Brain microvascular endothelial cell (primary cell): ENCODE results near the gene TMEM132E.

ENCODE experiments used
- DNase-seq: peaks from one replicate; pipeline ENCODE4 v3.0.0-alpha.2; 2020
- H3K27ac ChIP-seq: fragments of 250-450 bp; sonication (Bioruptor Pico); 2 replicates; pipeline ENCODE4 v1.5.1; 2020; ENCODE audit warnings: mild to moderate bottlenecking, moderate library complexity
- H3K27me3 ChIP-seq: fragments of 250-450 bp; sonication (Bioruptor Pico); replicated peaks from 2 replicates; pipeline ENCODE4 v1.5.1; 2020; ENCODE audit warnings: mild to moderate bottlenecking
- H3K36me3 ChIP-seq: fragments of 250-450 bp; sonication (Bioruptor Pico); replicated peaks from 2 replicates; pipeline ENCODE4 v1.5.1; 2020; ENCODE audit warnings: mild to moderate bottlenecking
- H3K4me3 ChIP-seq: 2 replicates; pipeline ENCODE4 v1.5.1; 2011; ENCODE audit warnings: low read depth, mild to moderate bottlenecking, control low read depth, low read length, moderate library complexity
- CTCF ChIP-seq: IDR thresholded peaks from 2 replicates; pipeline ENCODE4 v1.5.1; 2011; ENCODE audit warnings: low read depth, mild to moderate bottlenecking, moderate library complexity, low read length, control low read depth, inconsistent platforms; ENCODE audit errors: missing control alignments
- in situ Hi-C: cut with HindIII; loops from 2 replicates; pipeline ENCODE4 v1.10.0; 2017; ENCODE audit warnings: low sequenced_read_pairs, low pct_ligation_motif_present

The TMEM132E gene

GRCh38 chr17:34654276-34654880 is 75.0 kb downstream of the TMEM132E start:
- in situ Hi-C loops = no loop called here
- Histone ChIP-seq H3K36me3 (no peaks in the 10 kb centered on the region), H3K27ac (no peak overlapping the region), H3K27me3 (no peaks in the 10 kb centered on the region), H3K4me3 (no peak overlapping the region)
- no peak for DNase-seq
- TF ChIP-seq CTCF = no peak

GRCh38 chr17:34654881-34655276 is 75.5 kb downstream of the TMEM132E start:
- in situ Hi-C loops = no loop called here
- DNase-seq = no peak
- Histone ChIP-seq H3K4me3 (no peak overlapping the region), H3K36me3 (no peaks in the 10 kb centered on the region), H3K27me3 (no peaks in the 10 kb centered on the region), H3K27ac (no peak overlapping the region)
- no peak for TF ChIP-seq CTCF

GRCh38 chr17:34656801-34657200 is 77.4 kb downstream of the TMEM132E start:
- Histone ChIP-seq H3K27ac (no peak overlapping the region), H3K36me3 (no peaks in the 10 kb centered on the region), H3K27me3 (no peaks in the 10 kb centered on the region), H3K4me3 (no peak overlapping the region)
- no peak for DNase-seq
- in situ Hi-C loops = no loop called here
- TF ChIP-seq CTCF = no peak

- no peaks in the 10 kb centered on the region for H3K36me3 ChIP-seq
- H3K27ac ChIP-seq = no peak overlapping the region
- no peak overlapping the region for H3K4me3 ChIP-seq
- H3K27me3 ChIP-seq = no peaks in the 10 kb centered on the region
- in situ Hi-C loops = no loop called here
- no peak for DNase-seq
- TF ChIP-seq CTCF = no peak
These were observed 79.6 kb downstream of the TMEM132E start for GRCh38 chr17:34658811-34659560.

- Histone ChIP-seq H3K36me3 (no peaks in the 10 kb centered on the region), H3K27ac (no peak overlapping the region), H3K27me3 (no peaks in the 10 kb centered on the region), H3K4me3 (no peak overlapping the region)
- in situ Hi-C loops = no loop called here
- DNase-seq = no peak
- no peak for TF ChIP-seq CTCF
These were observed 84.3 kb downstream of the TMEM132E start for GRCh38 chr17:34663714-34664113.
